Right kidney (tissue), 1 donor: ENCODE data around the gene NECTIN4.
"Not testable (repeated sequence)": the region's sequence is repeated elsewhere in the genome, so short reads cannot be mapped to it uniquely, and the experiment has no call there.

Experiments
- DNase-seq: peaks from one replicate; pipeline ENCODE4 v3.0.0-alpha.2; 2016

Gene NECTIN4

GRCh38 chr1:161082483-161082882, 6.9 kb downstream of the NECTIN4 start:
- no peak for DNase-seq

- DNase-seq = no peak
Measured at GRCh38 chr1:161081519-161081918, 7.8 kb downstream of the NECTIN4 start.

GRCh38 chr1:161080441-161081405, 8.6 kb downstream of the NECTIN4 start:
- no peak for DNase-seq

- no peak for DNase-seq
Measured at GRCh38 chr1:161079436-161080110, 9.8 kb downstream of the NECTIN4 start.

GRCh38 chr1:161077426-161077825, 11.9 kb downstream of the NECTIN4 start:
- no peak for DNase-seq

- no peak for DNase-seq
Measured at GRCh38 chr1:161076410-161076809, 12.9 kb downstream of the NECTIN4 start.

- DNase-seq = no peak
Measured at GRCh38 chr1:161074676-161075368, 14.5 kb downstream of the NECTIN4 start.

GRCh38 chr1:161073474-161074121, 15.8 kb downstream of the NECTIN4 start:
- DNase-seq = no peak

GRCh38 chr1:161072751-161073449, 16.5 kb downstream of the NECTIN4 start:
- DNase-seq = no peak

GRCh38 chr1:161071886-161072371, 17.4 kb downstream of the NECTIN4 start:
- DNase-seq = no peak

- no peak for DNase-seq
Measured at GRCh38 chr1:161070761-161071160, 18.6 kb downstream of the NECTIN4 start.

GRCh38 chr1:161069731-161070270, 19.6 kb downstream of the NECTIN4 start, which contains the start of gene ARHGAP30:
Gene ARHGAP30 (minus strand): TSS chr1:161069891. CDS start chr1:161069624, 267 bp downstream.
- no peak for DNase-seq

GRCh38 chr1:161069241-161069640, 20.1 kb downstream of the NECTIN4 start:
- no peak for DNase-seq

- DNase-seq = no peak
Measured at GRCh38 chr1:161068306-161069234, 20.8 kb downstream of the NECTIN4 start.

GRCh38 chr1:161066694-161067093, 22.7 kb downstream of the NECTIN4 start:
- no peak for DNase-seq

- not testable (repeated sequence) for DNase-seq
Measured at GRCh38 chr1:161065681-161066080, 23.7 kb downstream of the NECTIN4 start.

GRCh38 chr1:161063936-161064335, 25.4 kb downstream of the NECTIN4 start:
- DNase-seq = not testable (repeated sequence)

- DNase-seq = no peak
Measured at GRCh38 chr1:161061419-161061818, 27.9 kb downstream of the NECTIN4 start.

- DNase-seq = no peak
Measured at GRCh38 chr1:161059293-161059692, 30.1 kb downstream of the NECTIN4 start.

- no peak for DNase-seq
Measured at GRCh38 chr1:161054805-161055204, 34.6 kb downstream of the NECTIN4 start.
